Mesenchymal stem cell (in vitro differentiated cells and primary cell): ENCODE measurements around the gene POLR3B.

Experiments used
- DNase-seq: peaks from one replicate; pipeline ENCODE4 v3.0.0-alpha.2; 2013
- H2AFZ ChIP-seq: one replicate; pipeline ENCODE4 v1.6.1; 2013; ENCODE audit warnings: low read depth, mild to moderate bottlenecking, control low read depth, inconsistent platforms, low read length, moderate library complexity
- H2AK5ac ChIP-seq: 2 replicates; pipeline ENCODE4 v1.6.1; 2013; ENCODE audit warnings: low read length, moderate library complexity, mild to moderate bottlenecking, inconsistent platforms; ENCODE audit not compliant: severe bottlenecking
- H2BK120ac ChIP-seq: one replicate; pipeline ENCODE4 v1.6.1; 2013; ENCODE audit warnings: low read depth, mild to moderate bottlenecking, inconsistent platforms, low read length, moderate library complexity
- H2BK12ac ChIP-seq, 2 experiments: one replicate each; pipeline ENCODE4 v1.6.1; 2013; ENCODE audit warnings: inconsistent platforms in 2 of 2, low read length in 2 of 2, mild to moderate bottlenecking in 2 of 2, moderate library complexity in 2 of 2, control low read depth in 1 of 2
- H2BK15ac ChIP-seq: one replicate; pipeline ENCODE4 v1.6.1; 2013; ENCODE audit warnings: mild to moderate bottlenecking, low read depth, inconsistent platforms; ENCODE audit not compliant: poor library complexity, severe bottlenecking
- H2BK5ac ChIP-seq: 2 replicates; pipeline ENCODE4 v1.6.1; 2013; ENCODE audit warnings: low read depth, mild to moderate bottlenecking, low read length, control low read depth, inconsistent platforms; ENCODE audit not compliant: poor library complexity, severe bottlenecking
- H3K14ac ChIP-seq, 2 experiments: one replicate each; pipeline ENCODE4 v1.6.1; 2013; ENCODE audit warnings: inconsistent platforms in 2 of 2, low read length in 2 of 2, control low read depth in 1 of 2, mild to moderate bottlenecking in 1 of 2, moderate library complexity in 1 of 2
- H3K18ac ChIP-seq, 2 experiments: one replicate each; pipeline ENCODE4 v1.6.1; 2013; ENCODE audit warnings: inconsistent platforms in 2 of 2, low read length in 2 of 2, control low read depth in 1 of 2, low read depth in 1 of 2, mild to moderate bottlenecking in 1 of 2
- H3K23ac ChIP-seq, 2 experiments: one replicate each; pipeline ENCODE4 v1.6.1; 2013; ENCODE audit warnings: inconsistent platforms in 2 of 2, low read length in 2 of 2, mild to moderate bottlenecking in 2 of 2, moderate library complexity in 2 of 2, control low read depth in 1 of 2
- H3K27ac ChIP-seq: 2 replicates; pipeline ENCODE4 v1.5.1; 2013; ENCODE audit warnings: mild to moderate bottlenecking, moderate library complexity, low read length, control low read depth, inconsistent platforms; ENCODE audit not compliant: poor library complexity, severe bottlenecking
- H3K27me3 ChIP-seq, 2 experiments: 2 replicates each; pipeline versions ENCODE4 v1.6.1 to v1.7.0; 2013; ENCODE audit warnings: low read length in 2 of 2, mild to moderate bottlenecking in 2 of 2, moderate library complexity in 2 of 2, control low read depth in 1 of 2, inconsistent platforms in 1 of 2; ENCODE audit not compliant: control insufficient read depth in 1 of 2, insufficient read depth in 1 of 2
- H3K36me3 ChIP-seq, 2 experiments: 2 replicates each; pipeline versions ENCODE4 v1.6.1 to v1.7.0; 2013; ENCODE audit warnings: low read length in 2 of 2, control low read depth in 1 of 2, inconsistent platforms in 1 of 2, low read depth in 1 of 2, mild to moderate bottlenecking in 1 of 2; ENCODE audit not compliant: insufficient read depth in 2 of 2, control insufficient read depth in 1 of 2
- H3K4ac ChIP-seq, 2 experiments: one replicate each; pipeline ENCODE4 v1.6.1; 2013; ENCODE audit warnings: inconsistent platforms in 2 of 2, low read length in 2 of 2, mild to moderate bottlenecking in 2 of 2, moderate library complexity in 2 of 2, control low read depth in 1 of 2, low read depth in 1 of 2
- H3K4me1 ChIP-seq: 2 replicates; pipeline ENCODE4 v1.6.1; 2013; ENCODE audit warnings: low read depth, low read length, control low read depth; ENCODE audit not compliant: control insufficient read depth, insufficient read depth
- H3K4me2 ChIP-seq: 2 replicates; pipeline ENCODE4 v1.6.1; 2013; ENCODE audit warnings: low read length, mild to moderate bottlenecking, inconsistent platforms; ENCODE audit not compliant: poor library complexity, severe bottlenecking
- H3K4me3 ChIP-seq, 2 experiments: 2 replicates each; pipeline versions ENCODE4 v1.5.1 to v1.7.0; 2013; ENCODE audit warnings: low read length in 2 of 2, mild to moderate bottlenecking in 2 of 2, control low read depth in 1 of 2, low read depth in 1 of 2; ENCODE audit not compliant: insufficient read depth in 1 of 2
- H3K79me1 ChIP-seq: replicated peaks from 2 replicates; pipeline ENCODE4 v1.6.1; 2013; ENCODE audit warnings: mild to moderate bottlenecking, control low read depth, low read length, inconsistent platforms; ENCODE audit not compliant: poor library complexity, severe bottlenecking
- H3K9ac ChIP-seq: 2 replicates; pipeline ENCODE4 v1.7.0; 2013; ENCODE audit warnings: mild to moderate bottlenecking, low read length, moderate library complexity
- H3K9me3 ChIP-seq: 2 replicates; pipeline ENCODE4 v1.7.0; 2013; ENCODE audit warnings: mild to moderate bottlenecking, low read length; ENCODE audit not compliant: control insufficient read depth
- H4K8ac ChIP-seq: one replicate; pipeline ENCODE4 v1.6.1; 2013; ENCODE audit warnings: inconsistent platforms, mild to moderate bottlenecking, low read length, moderate library complexity
- H4K91ac ChIP-seq: one replicate; pipeline ENCODE4 v1.6.1; 2013; ENCODE audit warnings: mild to moderate bottlenecking, low read length, inconsistent platforms
- WGBS: methylation state at CpG from one replicate; pipeline ENCODE4 v1.1.7; 2013; ENCODE audit warnings: mixed read lengths; 5-methylcytosine and 5-hydroxymethylcytosine counted together

Gene POLR3B

GRCh38 chr12:106506691-106507090 lies 149.1 kb downstream of the POLR3B start:
- Histone ChIP-seq H2BK12ac (no peak overlapping the region), H3K4me1 (no peaks in the 10 kb centered on the region), H3K4ac (no peak overlapping the region), H3K27me3 (no peaks in the 10 kb centered on the region), H4K8ac (no peak overlapping the region), H3K18ac (no peak overlapping the region), H3K4me3 (no peak overlapping the region), H3K27ac (no peak overlapping the region), H3K4me2 (no peak overlapping the region), H2AFZ (no peak overlapping the region), H2BK120ac (no peak overlapping the region), H3K79me1 (no peaks in the 10 kb centered on the region), H2BK5ac (no peak overlapping the region), H3K14ac (no peak overlapping the region), H4K91ac (no peak overlapping the region), H2AK5ac (no peak overlapping the region), H3K23ac (no peak overlapping the region), H3K9ac (no peak overlapping the region), H2BK15ac (no peak overlapping the region), H3K36me3 (peaks cover 10 to 62% of the 10 kb centered on the region in 2 experiments), H3K9me3 (no peaks in the 10 kb centered on the region)
- DNase-seq, result no peak
- 88% methylated on average over 9 of the region's 9 CpGs for WGBS

GRCh38 chr12:106508966-106509365 lies 151.4 kb downstream of the POLR3B start:
- no peak overlapping the region for H3K4me3 ChIP-seq
- no peak overlapping the region for H3K4ac ChIP-seq
- 95% methylated on average over 1 of the region's 2 CpGs for WGBS
- no peak overlapping the region for H3K23ac ChIP-seq
- no peak overlapping the region for H2BK15ac ChIP-seq
- H3K4me1 ChIP-seq, result no peaks in the 10 kb centered on the region
- peaks cover 7 to 44% of the 10 kb centered on the region in 2 experiments for H3K36me3 ChIP-seq
- no peaks in the 10 kb centered on the region for H3K27me3 ChIP-seq
- no peak for DNase-seq
- no peak overlapping the region for H2AK5ac ChIP-seq
- no peak overlapping the region for H3K9ac ChIP-seq
- no peak overlapping the region for H3K27ac ChIP-seq
- no peaks in the 10 kb centered on the region for H3K9me3 ChIP-seq
- H3K4me2 ChIP-seq, result no peak overlapping the region
- H3K79me1 ChIP-seq, result no peaks in the 10 kb centered on the region
- no peak overlapping the region for H4K8ac ChIP-seq
- H4K91ac ChIP-seq, result no peak overlapping the region
- no peak overlapping the region for H2BK12ac ChIP-seq
- H2AFZ ChIP-seq, result no peak overlapping the region
- H2BK120ac ChIP-seq, result no peak overlapping the region
- no peak overlapping the region for H3K14ac ChIP-seq
- no peak overlapping the region for H3K18ac ChIP-seq
- H2BK5ac ChIP-seq, result no peak overlapping the region

DNA sequence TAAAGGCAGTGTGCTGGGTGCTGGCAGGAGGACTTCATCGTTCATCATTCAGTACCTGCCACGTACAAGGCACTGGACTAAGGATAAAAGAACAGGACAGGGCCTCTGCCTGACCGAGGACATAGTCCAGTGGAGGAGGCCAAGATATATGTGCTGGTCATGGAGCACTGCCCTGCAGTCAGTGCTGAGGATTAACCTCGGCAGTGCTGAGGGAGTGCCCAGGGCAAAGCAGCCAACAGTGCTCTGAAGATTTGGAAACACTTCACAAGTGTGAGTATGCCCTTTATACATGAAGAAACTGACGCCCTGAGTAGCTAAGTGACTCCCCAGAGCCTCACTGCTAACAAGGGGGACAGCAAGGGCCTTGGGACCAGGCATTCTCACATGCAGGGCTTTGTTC lies 153.8 kb downstream of the POLR3B start:
- no peak overlapping the region for H3K18ac ChIP-seq
- H3K4ac ChIP-seq, result no peak overlapping the region
- H2BK5ac ChIP-seq, result no peak overlapping the region
- no peak for DNase-seq
- H4K91ac ChIP-seq, result no peak overlapping the region
- H3K27me3 ChIP-seq, result no peaks in the 10 kb centered on the region
- H3K27ac ChIP-seq, result no peak overlapping the region
- no peak overlapping the region for H3K9ac ChIP-seq
- no peak overlapping the region for H3K4me2 ChIP-seq
- H3K79me1 ChIP-seq, result no peaks in the 10 kb centered on the region
- 98% methylated on average over 5 of the region's 5 CpGs for WGBS
- no peak overlapping the region for H4K8ac ChIP-seq
- H2BK120ac ChIP-seq, result no peak overlapping the region
- H3K4me1 ChIP-seq, result no peaks in the 10 kb centered on the region
- H3K14ac ChIP-seq, result no peak overlapping the region
- no peak overlapping the region for H2AK5ac ChIP-seq
- H3K23ac ChIP-seq, result no peak overlapping the region
- H3K9me3 ChIP-seq, result no peaks in the 10 kb centered on the region
- H2AFZ ChIP-seq, result no peak overlapping the region
- peaks cover 4 to 25% of the 10 kb centered on the region in 2 experiments for H3K36me3 ChIP-seq
- no peak overlapping the region for H3K4me3 ChIP-seq
- H2BK12ac ChIP-seq, result no peak overlapping the region
- H2BK15ac ChIP-seq, result no peak overlapping the region

DNA sequence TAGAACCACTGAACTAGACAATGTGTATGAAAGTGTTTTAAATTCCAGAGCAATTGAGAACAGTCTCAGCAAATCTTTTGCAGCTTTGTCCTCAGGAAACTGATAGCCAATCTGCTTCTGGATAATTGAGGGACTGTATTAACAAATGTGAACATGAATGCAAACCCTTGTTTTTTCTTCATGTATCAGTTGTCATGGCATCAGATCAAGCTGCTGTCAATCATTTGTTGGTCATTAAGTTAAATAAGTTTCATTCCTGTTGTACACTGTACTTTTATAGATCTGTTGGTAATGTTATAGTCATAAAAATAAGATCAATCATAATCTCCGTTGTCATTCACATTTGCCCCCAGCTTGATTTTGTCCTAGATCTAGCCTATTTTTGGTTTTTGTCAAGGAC lies 159.8 kb downstream of the POLR3B start:
- H3K36me3 ChIP-seq, result no peaks in the 10 kb centered on the region
- no peak overlapping the region for H2AK5ac ChIP-seq
- H3K27ac ChIP-seq, result no peak overlapping the region
- no peak overlapping the region for H3K4me2 ChIP-seq
- no peaks in the 10 kb centered on the region for H3K79me1 ChIP-seq
- H2BK12ac ChIP-seq, result no peak overlapping the region
- peaks cover 0 to 7% of the 10 kb centered on the region in 2 experiments for H3K27me3 ChIP-seq
- H3K14ac ChIP-seq, result no peak overlapping the region
- DNase-seq, result no peak
- WGBS, result 100% methylated on average over 1 of the region's 1 CpG
- no peaks in the 10 kb centered on the region for H3K4me1 ChIP-seq
- no peak overlapping the region for H4K91ac ChIP-seq
- no peak overlapping the region for H2AFZ ChIP-seq
- H2BK120ac ChIP-seq, result no peak overlapping the region
- H3K23ac ChIP-seq, result no peak overlapping the region
- H2BK5ac ChIP-seq, result no peak overlapping the region
- no peaks in the 10 kb centered on the region for H3K9me3 ChIP-seq
- H4K8ac ChIP-seq, result no peak overlapping the region
- H3K4ac ChIP-seq, result no peak overlapping the region
- no peak overlapping the region for H3K9ac ChIP-seq
- no peak overlapping the region for H3K4me3 ChIP-seq
- H2BK15ac ChIP-seq, result no peak overlapping the region
- no peak overlapping the region for H3K18ac ChIP-seq
